Neural progenitor cell (in vitro differentiated cells): ENCODE data around the gene XKR8.

Experiments
- EZH2 ChIP-seq: fragments of 200-600 bp; sonication (generic); IDR thresholded peaks from 2 replicates; pipeline ENCODE4 v1.6.1; 2017; ENCODE audit warnings: antibody characterized with exemption, mild to moderate bottlenecking, moderate library complexity
- TF ChIP-seq, protein P1 (sequence below): fragments of 200-600 bp; sonication (generic); IDR thresholded peaks from 2 replicates; pipeline ENCODE4 v1.5.1; 2017; ENCODE audit warnings: antibody characterized with exemption, mild to moderate bottlenecking

DNA sequence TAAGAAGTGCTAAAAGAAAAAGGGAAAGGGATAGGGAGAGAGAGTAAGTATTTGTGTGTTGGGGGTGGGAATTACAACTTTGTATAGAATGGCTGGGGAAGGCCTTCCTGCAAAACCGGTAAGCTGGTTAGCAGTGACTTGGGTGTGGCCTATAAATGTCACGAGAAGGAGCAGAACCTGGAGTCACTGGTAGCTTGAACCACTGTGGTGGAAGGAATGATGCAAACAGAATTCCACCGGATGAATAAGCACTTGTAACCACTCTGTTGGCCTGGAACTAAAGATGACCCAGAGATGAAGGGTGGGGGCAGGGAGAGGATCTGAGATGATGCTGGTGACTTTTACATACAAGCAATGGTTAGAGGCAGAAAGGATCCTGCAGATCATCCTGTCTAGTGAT is 8.9 kb downstream of the XKR8 start:
- TF ChIP-seq, protein P1, sequence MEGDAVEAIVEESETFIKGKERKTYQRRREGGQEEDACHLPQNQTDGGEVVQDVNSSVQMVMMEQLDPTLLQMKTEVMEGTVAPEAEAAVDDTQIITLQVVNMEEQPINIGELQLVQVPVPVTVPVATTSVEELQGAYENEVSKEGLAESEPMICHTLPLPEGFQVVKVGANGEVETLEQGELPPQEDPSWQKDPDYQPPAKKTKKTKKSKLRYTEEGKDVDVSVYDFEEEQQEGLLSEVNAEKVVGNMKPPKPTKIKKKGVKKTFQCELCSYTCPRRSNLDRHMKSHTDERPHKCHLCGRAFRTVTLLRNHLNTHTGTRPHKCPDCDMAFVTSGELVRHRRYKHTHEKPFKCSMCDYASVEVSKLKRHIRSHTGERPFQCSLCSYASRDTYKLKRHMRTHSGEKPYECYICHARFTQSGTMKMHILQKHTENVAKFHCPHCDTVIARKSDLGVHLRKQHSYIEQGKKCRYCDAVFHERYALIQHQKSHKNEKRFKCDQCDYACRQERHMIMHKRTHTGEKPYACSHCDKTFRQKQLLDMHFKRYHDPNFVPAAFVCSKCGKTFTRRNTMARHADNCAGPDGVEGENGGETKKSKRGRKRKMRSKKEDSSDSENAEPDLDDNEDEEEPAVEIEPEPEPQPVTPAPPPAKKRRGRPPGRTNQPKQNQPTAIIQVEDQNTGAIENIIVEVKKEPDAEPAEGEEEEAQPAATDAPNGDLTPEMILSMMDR: no peak
- no peak for TF ChIP-seq EZH2
